Frontal cortex (tissue), 4 donors: ENCODE results near the gene RPS6KC1. TPM values are rescaled to one million over a fixed set of nuclear protein-coding genes. Genes with fewer than 3 reads are reported as not detected.
A peak's percentile ranks its signal among the peaks of the same experiment; 100 is the strongest.
"Not testable (repeated sequence)": the region's sequence is repeated elsewhere in the genome, so short reads cannot be mapped to it uniquely, and the experiment has no call there.

Source experiments
- DNase-seq, 2 donors: peaks; one replicate each; pipeline ENCODE4 v3.0.0; 2012; ENCODE audit warnings: low spot score in 2 of 2
- FAIRE-seq: peaks from 2 replicates; lab custom pipeline; 2012; peaks lifted over from hg19 to GRCh38; lab: Jason Lieb, UNC
- total RNA-seq: library from RNA; depleted of rRNA; stranded (reverse); fragments of >200 nt; gene quantifications from one replicate; pipeline ENCODE4 v1.2.3, GENCODE V29; 2014
- donor health status: control.
- donor health status: control.
- donor health status: control.

The RPS6KC1 gene
- total RNA-seq, 1 donor from 2014 or later = 79.5 TPM

- DNase-seq, FAIRE-seq: not testable (repeated sequence)
Measured at GRCh38 chr1:213100565-213100964, 49.5 kb downstream of the RPS6KC1 start.

- DNase-seq = no peak
- no peak for FAIRE-seq
Measured at GRCh38 chr1:213103377-213104306, 52.6 kb downstream of the RPS6KC1 start.

DNA sequence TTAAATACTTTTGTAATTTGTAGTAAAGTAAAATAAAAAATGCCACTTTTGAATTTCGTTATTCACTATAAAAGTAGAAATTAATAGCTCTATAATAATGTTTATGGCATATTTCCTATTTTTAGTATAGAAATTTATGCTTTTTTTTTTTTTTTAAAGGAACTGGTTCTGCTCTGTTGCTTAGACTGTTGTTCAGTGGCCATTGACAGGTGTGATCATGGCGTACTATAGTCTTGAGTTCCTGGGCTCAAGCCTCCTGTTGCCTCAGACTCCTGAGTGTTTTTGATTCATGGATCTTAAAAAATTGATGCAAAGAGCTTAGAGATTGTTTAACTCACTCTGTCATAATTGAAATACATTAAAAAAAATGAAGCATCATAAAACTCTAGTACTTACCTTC, 53.6 kb downstream of the RPS6KC1 start:
- DNase-seq = no peak
- FAIRE-seq = no peak

DNA sequence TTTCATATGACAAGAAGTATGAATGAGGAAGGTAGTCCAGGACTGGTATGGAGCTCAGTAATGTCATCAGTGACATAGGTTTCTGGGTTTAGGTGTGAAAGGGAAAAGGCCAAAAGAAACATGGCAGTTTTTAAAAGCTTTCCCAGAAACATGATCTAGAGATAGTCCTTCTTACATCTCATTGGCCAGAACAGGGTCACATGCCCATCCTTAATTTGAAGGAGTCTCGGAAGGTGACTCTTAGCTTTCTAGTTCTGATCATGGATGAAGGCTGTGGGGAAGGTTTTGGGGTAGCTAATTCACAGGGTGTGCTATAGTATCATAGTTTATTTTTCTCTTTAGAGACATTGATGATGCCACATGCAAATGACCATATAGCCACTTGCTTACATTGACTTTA, 55.3 kb downstream of the RPS6KC1 start:
- DNase-seq (no peak), FAIRE-seq (no peak)

DNA sequence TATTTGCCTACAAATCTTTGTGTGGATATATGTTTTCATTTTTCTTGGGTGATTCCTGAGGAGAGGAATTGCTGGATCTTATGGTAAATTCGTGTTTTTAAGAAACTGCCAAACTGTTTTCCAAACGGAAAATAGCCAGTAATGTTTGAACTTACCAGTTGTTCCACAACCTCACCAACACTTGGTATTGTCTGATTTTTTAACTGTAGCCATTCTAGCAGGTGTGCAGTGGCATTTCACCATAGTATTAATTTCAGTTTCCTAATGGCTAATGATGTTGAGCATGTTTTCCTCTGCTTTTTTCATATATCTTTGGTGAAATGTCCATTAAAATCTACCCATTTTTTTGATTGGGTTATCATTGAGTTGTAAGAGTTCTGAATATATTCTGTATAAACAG, 56.6 kb downstream of the RPS6KC1 start:
- FAIRE-seq = no peak

DNA sequence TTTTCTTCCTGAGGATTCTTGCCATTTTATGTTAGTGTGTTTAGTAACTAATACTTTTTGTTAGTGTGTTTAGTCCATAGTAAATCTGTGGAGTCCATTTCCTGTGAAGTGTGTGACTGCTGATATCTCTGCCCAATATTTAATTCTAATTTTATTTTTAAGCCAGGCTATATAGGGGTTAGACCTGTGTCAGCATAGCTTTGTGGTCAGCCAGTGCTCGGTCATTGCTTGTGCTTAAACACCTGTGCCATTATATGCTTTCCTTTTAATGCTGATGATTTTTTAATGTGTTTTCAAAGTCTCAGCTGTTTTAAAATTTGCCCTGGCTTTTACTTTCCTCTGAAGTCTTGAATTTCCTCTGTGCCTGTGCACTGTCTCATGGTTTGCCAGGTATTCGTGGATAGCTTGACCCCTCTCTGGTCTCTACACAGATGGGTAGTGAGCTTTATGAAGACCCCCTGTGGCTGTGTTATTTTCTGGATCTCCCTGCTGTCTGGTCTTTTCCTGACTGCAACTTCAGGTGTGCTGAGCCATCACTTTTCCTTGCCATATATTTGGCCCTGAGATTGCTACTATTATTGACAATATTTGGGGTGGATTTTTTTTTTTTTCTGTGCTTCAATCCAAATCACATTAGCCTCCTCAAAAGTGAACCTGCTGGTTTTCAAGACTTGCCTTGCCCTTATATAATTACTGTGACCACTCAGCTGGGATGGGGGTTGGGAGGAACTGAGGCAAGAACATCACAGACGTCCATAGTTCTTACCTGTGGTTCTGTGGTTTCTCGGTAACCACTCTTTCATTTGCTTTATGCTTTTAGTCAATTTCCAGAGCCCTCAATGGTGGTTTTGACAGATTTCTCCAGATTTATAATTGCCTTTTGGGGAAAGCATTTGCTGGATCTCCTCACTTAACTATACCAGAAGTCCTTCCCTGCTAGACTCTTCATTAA, 59.6 kb downstream of the RPS6KC1 start:
- DNase-seq (no peak), FAIRE-seq (no peak)

More for the DNA sequence above, 56.6 kb downstream of the RPS6KC1 start:
- no peak for DNase-seq

GRCh38 chr1:213111502-213111901, 60.5 kb downstream of the RPS6KC1 start:
- FAIRE-seq (peak; percentile 77), DNase-seq (no peak)

DNA sequence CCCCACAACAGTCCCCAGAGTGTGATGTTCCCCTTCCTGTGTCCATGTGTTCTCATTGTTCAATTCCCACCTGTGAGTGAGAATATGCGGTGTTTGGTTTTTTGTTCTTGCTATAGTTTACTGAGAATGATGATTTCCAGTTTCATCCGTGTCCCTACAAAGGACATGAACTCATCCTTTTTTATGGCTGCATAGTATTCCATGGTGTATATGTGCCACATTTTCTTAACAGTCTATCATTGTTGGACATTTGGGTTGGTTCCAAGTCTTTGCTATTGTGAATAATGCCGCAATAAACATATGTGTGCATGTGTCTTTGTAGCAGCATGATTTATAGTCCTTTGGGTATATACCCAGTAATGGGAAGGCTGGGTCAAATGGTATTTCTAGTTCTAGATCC, 61.7 kb downstream of the RPS6KC1 start:
- not testable (repeated sequence) for DNase-seq, FAIRE-seq

GRCh38 chr1:213117699-213118180, 66.7 kb downstream of the RPS6KC1 start:
- FAIRE-seq = not testable (repeated sequence)

DNA sequence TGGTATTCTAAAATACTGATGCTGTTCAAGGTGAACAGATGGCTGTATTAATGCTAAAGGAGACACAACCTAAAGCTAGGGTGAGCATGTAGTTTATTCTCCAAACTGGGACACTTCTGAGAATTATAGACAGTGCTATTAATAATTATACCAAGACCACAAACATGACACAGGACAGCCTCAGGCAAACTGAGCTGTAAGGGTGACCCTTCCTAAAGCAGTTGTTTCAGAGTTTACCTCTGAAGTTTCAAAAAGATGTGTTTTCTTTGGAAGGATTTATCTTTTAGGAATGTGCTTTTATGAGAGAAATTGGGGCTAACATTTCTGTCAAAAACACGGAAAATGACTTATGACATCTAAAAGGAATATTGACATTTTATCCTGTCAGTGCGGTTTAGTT, 68.8 kb downstream of the RPS6KC1 start:
- no peak for FAIRE-seq

More at GRCh38 chr1:213117699-213118180, 66.7 kb downstream of the RPS6KC1 start:
- DNase-seq = not testable (repeated sequence)

GRCh38 chr1:213120386-213120785, 69.3 kb downstream of the RPS6KC1 start:
- FAIRE-seq (no peak), DNase-seq (no peak)

More for the DNA sequence above, 68.8 kb downstream of the RPS6KC1 start:
- DNase-seq = no peak

- DNase-seq = no peak
- FAIRE-seq = no peak
Measured at GRCh38 chr1:213120961-213121360, 69.9 kb downstream of the RPS6KC1 start.

GRCh38 chr1:213122514-213122929, 71.5 kb downstream of the RPS6KC1 start:
- peak; percentile 96 for FAIRE-seq
- no peak for DNase-seq

DNA sequence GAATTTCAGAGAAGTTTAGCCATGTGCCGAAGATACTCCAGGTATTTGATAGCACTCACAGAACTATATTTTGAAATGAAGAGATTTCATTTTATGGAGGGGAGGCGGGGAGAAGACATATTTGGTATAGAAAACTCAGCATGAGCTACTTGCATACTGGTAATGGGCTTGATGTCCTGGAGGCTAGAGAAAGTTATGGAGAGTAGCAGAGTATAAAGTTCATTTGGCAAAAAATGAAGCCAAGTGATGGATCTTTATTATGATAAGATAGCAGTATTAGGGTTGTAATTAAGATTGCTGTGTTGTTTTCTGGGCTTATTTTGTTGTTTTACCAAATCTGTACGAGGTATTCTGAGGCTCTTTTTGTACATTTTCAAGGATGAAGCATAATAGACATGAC, 72.0 kb downstream of the RPS6KC1 start:
- DNase-seq (no peak), FAIRE-seq (no peak)

GRCh38 chr1:213123536-213123935, 72.5 kb downstream of the RPS6KC1 start:
- no peak for FAIRE-seq
- no peak for DNase-seq

DNA sequence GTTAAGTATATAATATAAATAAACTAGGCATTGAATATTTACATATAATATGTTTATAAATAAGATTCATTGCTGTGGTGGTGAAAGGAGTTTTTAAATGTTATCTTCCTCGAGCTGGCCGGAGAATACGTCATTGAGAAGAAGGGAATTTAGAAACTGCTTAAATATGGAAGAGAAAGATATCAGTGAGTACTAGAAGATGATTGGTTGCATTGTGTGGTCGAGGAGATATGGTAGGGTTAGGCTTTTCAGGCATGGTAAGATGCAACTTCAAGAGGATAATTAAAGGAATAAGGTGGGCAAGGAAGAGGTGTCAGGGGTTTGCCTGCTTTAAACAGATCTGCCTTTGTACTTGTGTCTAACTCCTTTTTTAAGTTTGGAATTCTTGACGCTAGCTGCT, 73.5 kb downstream of the RPS6KC1 start:
- DNase-seq (no peak), FAIRE-seq (no peak)

- FAIRE-seq (no peak), DNase-seq (no peak)
Measured at GRCh38 chr1:213125643-213126042, 74.6 kb downstream of the RPS6KC1 start.

GRCh38 chr1:213127074-213127473, 76.0 kb downstream of the RPS6KC1 start:
- no peak for FAIRE-seq
- DNase-seq = no peak

DNA sequence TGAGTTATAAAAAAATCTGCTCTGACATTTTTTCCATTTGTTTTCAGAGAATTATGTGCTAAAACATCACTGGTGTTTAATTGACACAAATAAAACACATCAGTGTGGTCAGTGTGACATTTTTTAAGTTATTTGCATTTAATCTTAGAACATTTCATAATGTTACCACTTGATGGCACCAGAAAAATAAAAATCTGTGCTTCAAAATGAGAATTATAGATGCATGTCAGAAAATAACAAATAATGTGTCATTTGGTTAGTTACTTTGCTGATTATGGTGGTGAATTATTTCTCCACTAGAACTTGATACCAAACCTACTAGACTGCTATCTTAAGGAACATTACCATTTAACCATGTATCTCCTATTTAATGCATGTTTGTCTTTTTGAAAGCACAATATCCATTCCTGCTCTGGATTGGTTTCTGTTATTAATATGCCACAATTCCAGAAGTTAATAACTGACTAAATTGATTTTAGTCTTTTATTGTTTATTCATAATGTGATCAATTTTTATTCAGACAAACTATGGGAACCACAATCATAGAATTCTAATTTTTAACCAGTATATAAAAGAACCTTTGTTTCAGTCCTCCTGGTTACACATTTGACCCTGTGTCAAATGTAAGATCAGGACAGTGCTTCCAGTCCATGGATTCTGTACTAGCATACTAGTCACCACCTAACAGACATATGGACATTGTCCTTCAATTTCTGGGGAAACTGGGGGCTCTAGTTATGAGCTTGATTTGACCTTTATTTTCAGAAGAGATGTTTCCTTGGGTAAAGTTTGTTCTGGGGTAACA, 81.0 kb downstream of the RPS6KC1 start:
- DNase-seq (no peak), FAIRE-seq (peak; percentile 45)
